OCI-LY3 (cell line): Measurements from ENCODE around the gene GPSM3.

Experiments used
- EZH2phosphoT487 ChIP-seq: fragments of 200-600 bp; shearing (Covaris generic); IDR thresholded peaks from 2 replicates; pipeline ENCODE4 v1.6.1; 2018; ENCODE audit warnings: antibody characterized with exemption, mixed run types, low read depth
- TF ChIP-seq, protein P1 (sequence below): fragments of 200-600, 300-600 bp; sonication (generic); IDR thresholded peaks from 2 replicates; pipeline ENCODE4 v1.5.1; 2014; ENCODE audit warnings: antibody characterized with exemption, low read length, low read depth

GRCh38 chr6:32147401-32148132, 44.9 kb downstream of the GPSM3 start:
- TF ChIP-seq, protein P1, sequence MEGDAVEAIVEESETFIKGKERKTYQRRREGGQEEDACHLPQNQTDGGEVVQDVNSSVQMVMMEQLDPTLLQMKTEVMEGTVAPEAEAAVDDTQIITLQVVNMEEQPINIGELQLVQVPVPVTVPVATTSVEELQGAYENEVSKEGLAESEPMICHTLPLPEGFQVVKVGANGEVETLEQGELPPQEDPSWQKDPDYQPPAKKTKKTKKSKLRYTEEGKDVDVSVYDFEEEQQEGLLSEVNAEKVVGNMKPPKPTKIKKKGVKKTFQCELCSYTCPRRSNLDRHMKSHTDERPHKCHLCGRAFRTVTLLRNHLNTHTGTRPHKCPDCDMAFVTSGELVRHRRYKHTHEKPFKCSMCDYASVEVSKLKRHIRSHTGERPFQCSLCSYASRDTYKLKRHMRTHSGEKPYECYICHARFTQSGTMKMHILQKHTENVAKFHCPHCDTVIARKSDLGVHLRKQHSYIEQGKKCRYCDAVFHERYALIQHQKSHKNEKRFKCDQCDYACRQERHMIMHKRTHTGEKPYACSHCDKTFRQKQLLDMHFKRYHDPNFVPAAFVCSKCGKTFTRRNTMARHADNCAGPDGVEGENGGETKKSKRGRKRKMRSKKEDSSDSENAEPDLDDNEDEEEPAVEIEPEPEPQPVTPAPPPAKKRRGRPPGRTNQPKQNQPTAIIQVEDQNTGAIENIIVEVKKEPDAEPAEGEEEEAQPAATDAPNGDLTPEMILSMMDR, result no peak
- no peak for TF ChIP-seq EZH2phosphoT487
